GM23338 (cell line): ENCODE measurements around the gene TRIM31. TPM values are rescaled to one million over a fixed set of nuclear protein-coding genes. Genes with fewer than 3 reads are reported as not detected.

Source experiments
- ATAC-seq: fragments of 200-7000 bp; cut with Tn5 transposase; 3 replicates; pipeline ENCODE4 v1.9.1; 2020
- DNase-seq: peaks from one replicate; pipeline ENCODE4 v3.0.0-alpha.2; 2015; ENCODE audit warnings: low spot score
- H2AFZ ChIP-seq: fragments of 200-600 bp; sonication (generic); 2 replicates; pipeline ENCODE4 v1.8.0; 2016; ENCODE audit warnings: antibody characterized with exemption, mild to moderate bottlenecking, moderate library complexity
- H3F3A ChIP-seq: fragments of 200-600 bp; sonication (generic); replicated peaks from 2 replicates; pipeline ENCODE4 v1.8.0; 2017; ENCODE audit warnings: antibody characterized with exemption, mixed run types, low read depth
- H3K27ac ChIP-seq: fragments of 200-600 bp; sonication (generic); 2 replicates; pipeline ENCODE4 v1.6.1; 2016; ENCODE audit warnings: low read depth
- H3K27me3 ChIP-seq: fragments of 200-600 bp; sonication (generic); 2 replicates; pipeline ENCODE4 v1.8.0; 2016; ENCODE audit warnings: mild to moderate bottlenecking, mixed run types, moderate library complexity; ENCODE audit not compliant: insufficient read depth
- H3K36me3 ChIP-seq: fragments of 200-600 bp; sonication (generic); 2 replicates; pipeline ENCODE4 v1.8.0; 2016; ENCODE audit warnings: mild to moderate bottlenecking; ENCODE audit not compliant: insufficient read depth
- H3K4me1 ChIP-seq: fragments of 200-600 bp; sonication (generic); 2 replicates; pipeline ENCODE4 v1.8.0; 2016; ENCODE audit warnings: mild to moderate bottlenecking, moderate library complexity; ENCODE audit not compliant: insufficient read depth
- H3K4me2 ChIP-seq: fragments of 200-600 bp; sonication (generic); 2 replicates; pipeline ENCODE4 v1.7.1; 2017; ENCODE audit warnings: mixed run types
- H3K4me3 ChIP-seq: fragments of 200-600 bp; sonication (generic); 2 replicates; pipeline ENCODE4 v1.6.1; 2016; ENCODE audit warnings: mixed run types
- H3K79me2 ChIP-seq: fragments of 200-600 bp; sonication (generic); replicated peaks from 2 replicates; pipeline ENCODE4 v1.8.0; 2017; ENCODE audit warnings: mild to moderate bottlenecking; ENCODE audit not compliant: insufficient read depth
- H3K9me2 ChIP-seq: fragments of 200-600 bp; sonication (generic); 2 replicates; pipeline ENCODE4 v1.8.0; 2017; ENCODE audit not compliant: insufficient read depth
- H4K20me1 ChIP-seq: fragments of 200-600 bp; sonication (generic); replicated peaks from 2 replicates; pipeline ENCODE4 v1.8.0; 2017; ENCODE audit warnings: mild to moderate bottlenecking; ENCODE audit not compliant: insufficient read depth
- H3K27ac Mint-ChIP-seq: 2 replicates; pipeline ENCODE4 v1.8.0; 2020; ENCODE audit warnings: inconsistent platforms, mild to moderate bottlenecking, moderate library complexity, mixed read lengths
- H3K27me3 Mint-ChIP-seq: 3 replicates; pipeline ENCODE4 v1.8.0; 2022; ENCODE audit warnings: low read depth, mild to moderate bottlenecking, moderate library complexity, mixed read lengths, inconsistent platforms; ENCODE audit not compliant: insufficient read depth, poor library complexity
- H3K36me3 Mint-ChIP-seq: 3 replicates; pipeline ENCODE4 v1.8.0; 2021; ENCODE audit warnings: low read depth, mild to moderate bottlenecking, inconsistent platforms, moderate library complexity, mixed read lengths
- H3K4me1 Mint-ChIP-seq: 3 replicates; pipeline ENCODE4 v1.8.0; 2020; ENCODE audit warnings: mild to moderate bottlenecking, inconsistent platforms, mixed read lengths
- H3K4me3 Mint-ChIP-seq: 3 replicates; pipeline ENCODE4 v1.8.0; 2021; ENCODE audit warnings: moderate library complexity, mild to moderate bottlenecking, inconsistent platforms, mixed read lengths
- H3K9me3 Mint-ChIP-seq: 3 replicates; pipeline ENCODE4 v1.8.0; 2020; ENCODE audit warnings: moderate library complexity, mild to moderate bottlenecking, inconsistent platforms, mixed read lengths
- CREB1 ChIP-seq: fragments of 250-450 bp; sonication (Bioruptor Pico); IDR thresholded peaks from 2 replicates; pipeline ENCODE4 v1.5.0; 2020; ENCODE audit warnings: low read depth, mild to moderate bottlenecking, moderate library complexity
- EZH2 ChIP-seq: fragments of 200-600 bp; sonication (generic); IDR thresholded peaks from one replicate; pipeline ENCODE4 v1.8.0; 2017; ENCODE audit warnings: antibody characterized with exemption, mild to moderate bottlenecking, low read depth; ENCODE audit not compliant: unreplicated experiment
- EZH2phosphoT487 ChIP-seq: fragments of 200-600 bp; sonication (generic); IDR thresholded peaks from one replicate; pipeline ENCODE4 v1.8.1; 2018; ENCODE audit warnings: antibody characterized with exemption; ENCODE audit not compliant: unreplicated experiment
- JUNB ChIP-seq: IDR thresholded peaks from one replicate; pipeline ENCODE4 v1.6.1; 2016; ENCODE audit warnings: antibody characterized with exemption; ENCODE audit not compliant: unreplicated experiment
- NANOG ChIP-seq: IDR thresholded peaks from 2 replicates; pipeline ENCODE4 v1.6.1; 2016; ENCODE audit warnings: antibody characterized with exemption, borderline replicate concordance
- STAT1 ChIP-seq: IDR thresholded peaks from one replicate; pipeline ENCODE4 v1.6.1; 2016; ENCODE audit warnings: antibody characterized with exemption; ENCODE audit not compliant: unreplicated experiment
- ZNF114 ChIP-seq: fragments of 250-450 bp; sonication (Bioruptor Pico); IDR thresholded peaks from 2 replicates; pipeline ENCODE4 v1.5.0; 2020; ENCODE audit warnings: mild to moderate bottlenecking, moderate library complexity
- ZNF331 ChIP-seq: fragments of 250-450 bp; sonication (Bioruptor Pico); IDR thresholded peaks from 2 replicates; pipeline ENCODE4 v1.5.0; 2020; ENCODE audit warnings: low read depth, mild to moderate bottlenecking, moderate library complexity
- ZNF462 ChIP-seq: fragments of 250-450 bp; sonication (Bioruptor Pico); IDR thresholded peaks from 2 replicates; pipeline ENCODE4 v1.5.0; 2020; ENCODE audit warnings: mild to moderate bottlenecking, moderate library complexity
- long read RNA-seq: library from polyadenylated mRNA; unstranded; transcript quantifications from one replicate; pipeline ENCODE4 v2.0.0, GENCODE V29; 2020; ENCODE audit not compliant: unreplicated experiment
- polyA plus RNA-seq: library from polyadenylated mRNA; unstranded; fragments of >200 nt; fragmentation: Nextera tagmentation; extraction: Ambion mirVana; gene quantifications from 2 replicates; pipeline ENCODE4 v1.2.1, GENCODE V29; 2016
- total RNA-seq: library from RNA; depleted of rRNA; stranded (reverse); fragments of >200 nt; shearing (Covaris generic); gene quantifications from 2 replicates; pipeline ENCODE4 v1.2.3, GENCODE V29; 2014; rRNA removed
- TF ChIP-seq, protein P1 (sequence below): IDR thresholded peaks from 2 replicates; pipeline ENCODE4 v1.6.1; 2016; ENCODE audit warnings: antibody characterized with exemption
- TF ChIP-seq, protein P2 (sequence below), 2 experiments: fragments of 200-600 bp in 1 of 2; sonication (generic) in 1 of 2; conservative IDR thresholded peaks; 2 replicates each; pipeline versions ENCODE4 v1.5.1 to v1.6.1; 2016 to 2017; ENCODE audit warnings: antibody characterized with exemption in 2 of 2, low read depth in 2 of 2, mild to moderate bottlenecking in 2 of 2, moderate library complexity in 1 of 2
- TF ChIP-seq, protein P3 (sequence below): IDR thresholded peaks from one replicate; pipeline ENCODE4 v1.6.1; 2018; ENCODE audit warnings: antibody characterized with exemption; ENCODE audit not compliant: unreplicated experiment

The TRIM31 gene, protein sequence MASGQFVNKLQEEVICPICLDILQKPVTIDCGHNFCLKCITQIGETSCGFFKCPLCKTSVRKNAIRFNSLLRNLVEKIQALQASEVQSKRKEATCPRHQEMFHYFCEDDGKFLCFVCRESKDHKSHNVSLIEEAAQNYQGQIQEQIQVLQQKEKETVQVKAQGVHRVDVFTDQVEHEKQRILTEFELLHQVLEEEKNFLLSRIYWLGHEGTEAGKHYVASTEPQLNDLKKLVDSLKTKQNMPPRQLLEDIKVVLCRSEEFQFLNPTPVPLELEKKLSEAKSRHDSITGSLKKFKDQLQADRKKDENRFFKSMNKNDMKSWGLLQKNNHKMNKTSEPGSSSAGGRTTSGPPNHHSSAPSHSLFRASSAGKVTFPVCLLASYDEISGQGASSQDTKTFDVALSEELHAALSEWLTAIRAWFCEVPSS
- total RNA-seq (not detected in 2 replicates), polyA plus RNA-seq (0.10 and 0.26 TPM in 2 replicates)
- long read RNA-seq = 0 reads

DNA sequence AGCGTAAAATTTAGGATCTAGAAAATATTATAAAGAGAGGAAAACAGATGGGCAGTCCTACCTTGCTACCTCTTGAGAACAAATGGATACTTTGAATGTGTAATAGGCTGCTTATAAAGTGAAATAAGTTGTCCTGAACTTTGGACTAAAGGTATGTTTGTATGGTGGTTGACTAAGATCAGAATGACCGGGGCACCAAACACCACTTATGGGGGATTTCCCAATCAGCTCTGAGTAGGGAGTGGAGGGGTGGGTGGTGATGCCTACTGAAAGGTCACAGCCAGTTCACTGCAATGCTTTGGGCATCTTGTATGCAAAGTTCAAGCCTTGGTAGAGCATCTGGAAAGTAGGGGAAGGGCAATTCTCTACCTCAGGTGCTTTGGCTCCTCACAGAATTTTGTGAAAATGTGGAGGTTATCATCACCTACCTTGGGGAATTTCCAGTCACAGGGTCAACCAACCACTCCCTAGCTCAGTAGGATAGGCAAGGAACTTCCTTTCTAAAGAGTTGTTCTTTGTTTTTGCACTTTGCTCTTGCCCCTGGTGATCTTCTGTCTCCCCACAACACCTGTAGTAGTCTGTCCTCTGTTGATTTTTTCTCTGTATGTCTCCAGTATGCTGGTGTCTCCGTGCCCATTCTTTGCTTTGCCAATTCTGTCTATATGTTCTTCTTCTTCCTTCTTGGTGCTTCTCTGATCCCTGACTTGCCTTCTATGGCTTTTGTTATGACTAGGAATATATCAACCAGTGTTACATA lies at the start of gene TRIM31:
TSS of gene TRIM31 (minus strand) at position 88 of the 757 bp plus-strand sequence. CDS start 285 bp downstream, outside the sequence.
- Histone ChIP-seq H3K27ac (no peak within 1 kb of the TSS), H3K79me2 (no peaks in the 10 kb centered on the region), H3K4me2 (no peak within 1 kb of the TSS), H3F3A (no peaks in the 10 kb centered on the region), H3K4me3 (no peak within 1 kb of the TSS), H2AFZ (no peak within 1 kb of the TSS), H4K20me1 (no peaks in the 10 kb centered on the region), H3K36me3 (no peaks in the 10 kb centered on the region), H3K9me2 (no peaks in the 10 kb centered on the region), H3K27me3 (peaks cover 56% of the 10 kb centered on the region), H3K4me1 (no peaks in the 10 kb centered on the region)
- ATAC-seq (no peak), DNase-seq (no peak)
- H3K27me3 Mint-ChIP-seq = peaks cover 13% of the 10 kb centered on the region
- H3K36me3 Mint-ChIP-seq = no peaks in the 10 kb centered on the region
- H3K9me3 Mint-ChIP-seq = no peaks in the 10 kb centered on the region
- H3K4me3 Mint-ChIP-seq = no peak within 1 kb of the TSS
- H3K27ac Mint-ChIP-seq = no peak within 1 kb of the TSS
- no peaks in the 10 kb centered on the region for H3K4me1 Mint-ChIP-seq
- TF ChIP-seq CREB1 (CRISPR knock-in tag) (no peak), JUNB (no peak), ZNF114 (CRISPR knock-in tag) (no peak), ZNF331 (CRISPR knock-in tag) (no peak), NANOG (no peak), EZH2phosphoT487 (no peak), EZH2 (no peak), STAT1 (no peak), ZNF462 (CRISPR knock-in tag) (no peak)
- TF ChIP-seq, protein P1, sequence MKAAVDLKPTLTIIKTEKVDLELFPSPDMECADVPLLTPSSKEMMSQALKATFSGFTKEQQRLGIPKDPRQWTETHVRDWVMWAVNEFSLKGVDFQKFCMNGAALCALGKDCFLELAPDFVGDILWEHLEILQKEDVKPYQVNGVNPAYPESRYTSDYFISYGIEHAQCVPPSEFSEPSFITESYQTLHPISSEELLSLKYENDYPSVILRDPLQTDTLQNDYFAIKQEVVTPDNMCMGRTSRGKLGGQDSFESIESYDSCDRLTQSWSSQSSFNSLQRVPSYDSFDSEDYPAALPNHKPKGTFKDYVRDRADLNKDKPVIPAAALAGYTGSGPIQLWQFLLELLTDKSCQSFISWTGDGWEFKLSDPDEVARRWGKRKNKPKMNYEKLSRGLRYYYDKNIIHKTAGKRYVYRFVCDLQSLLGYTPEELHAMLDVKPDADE = no peak
- TF ChIP-seq, protein P2, sequence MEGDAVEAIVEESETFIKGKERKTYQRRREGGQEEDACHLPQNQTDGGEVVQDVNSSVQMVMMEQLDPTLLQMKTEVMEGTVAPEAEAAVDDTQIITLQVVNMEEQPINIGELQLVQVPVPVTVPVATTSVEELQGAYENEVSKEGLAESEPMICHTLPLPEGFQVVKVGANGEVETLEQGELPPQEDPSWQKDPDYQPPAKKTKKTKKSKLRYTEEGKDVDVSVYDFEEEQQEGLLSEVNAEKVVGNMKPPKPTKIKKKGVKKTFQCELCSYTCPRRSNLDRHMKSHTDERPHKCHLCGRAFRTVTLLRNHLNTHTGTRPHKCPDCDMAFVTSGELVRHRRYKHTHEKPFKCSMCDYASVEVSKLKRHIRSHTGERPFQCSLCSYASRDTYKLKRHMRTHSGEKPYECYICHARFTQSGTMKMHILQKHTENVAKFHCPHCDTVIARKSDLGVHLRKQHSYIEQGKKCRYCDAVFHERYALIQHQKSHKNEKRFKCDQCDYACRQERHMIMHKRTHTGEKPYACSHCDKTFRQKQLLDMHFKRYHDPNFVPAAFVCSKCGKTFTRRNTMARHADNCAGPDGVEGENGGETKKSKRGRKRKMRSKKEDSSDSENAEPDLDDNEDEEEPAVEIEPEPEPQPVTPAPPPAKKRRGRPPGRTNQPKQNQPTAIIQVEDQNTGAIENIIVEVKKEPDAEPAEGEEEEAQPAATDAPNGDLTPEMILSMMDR (conservative IDR thresholded peaks at IDR 0.05; ENCODE audit: low read depth in 2 of 2) = no peak
- TF ChIP-seq, protein P3, sequence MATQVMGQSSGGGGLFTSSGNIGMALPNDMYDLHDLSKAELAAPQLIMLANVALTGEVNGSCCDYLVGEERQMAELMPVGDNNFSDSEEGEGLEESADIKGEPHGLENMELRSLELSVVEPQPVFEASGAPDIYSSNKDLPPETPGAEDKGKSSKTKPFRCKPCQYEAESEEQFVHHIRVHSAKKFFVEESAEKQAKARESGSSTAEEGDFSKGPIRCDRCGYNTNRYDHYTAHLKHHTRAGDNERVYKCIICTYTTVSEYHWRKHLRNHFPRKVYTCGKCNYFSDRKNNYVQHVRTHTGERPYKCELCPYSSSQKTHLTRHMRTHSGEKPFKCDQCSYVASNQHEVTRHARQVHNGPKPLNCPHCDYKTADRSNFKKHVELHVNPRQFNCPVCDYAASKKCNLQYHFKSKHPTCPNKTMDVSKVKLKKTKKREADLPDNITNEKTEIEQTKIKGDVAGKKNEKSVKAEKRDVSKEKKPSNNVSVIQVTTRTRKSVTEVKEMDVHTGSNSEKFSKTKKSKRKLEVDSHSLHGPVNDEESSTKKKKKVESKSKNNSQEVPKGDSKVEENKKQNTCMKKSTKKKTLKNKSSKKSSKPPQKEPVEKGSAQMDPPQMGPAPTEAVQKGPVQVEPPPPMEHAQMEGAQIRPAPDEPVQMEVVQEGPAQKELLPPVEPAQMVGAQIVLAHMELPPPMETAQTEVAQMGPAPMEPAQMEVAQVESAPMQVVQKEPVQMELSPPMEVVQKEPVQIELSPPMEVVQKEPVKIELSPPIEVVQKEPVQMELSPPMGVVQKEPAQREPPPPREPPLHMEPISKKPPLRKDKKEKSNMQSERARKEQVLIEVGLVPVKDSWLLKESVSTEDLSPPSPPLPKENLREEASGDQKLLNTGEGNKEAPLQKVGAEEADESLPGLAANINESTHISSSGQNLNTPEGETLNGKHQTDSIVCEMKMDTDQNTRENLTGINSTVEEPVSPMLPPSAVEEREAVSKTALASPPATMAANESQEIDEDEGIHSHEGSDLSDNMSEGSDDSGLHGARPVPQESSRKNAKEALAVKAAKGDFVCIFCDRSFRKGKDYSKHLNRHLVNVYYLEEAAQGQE = no peak
